GM18907 (cell line): ENCODE measurements around the gene RHBDF1.
A peak's percentile ranks its signal among the peaks of the same experiment; 100 is the strongest.
"Not testable (repeated sequence)": the region's sequence is repeated elsewhere in the genome, so short reads cannot be mapped to it uniquely, and the experiment has no call there.

Source experiments
- ATAC-seq: cut with Tn5 transposase; IDR thresholded peaks from one replicate; pipeline ENCODE4 v1.9.1; 2021; ENCODE audit warnings: mild to moderate bottlenecking, moderate library complexity; ENCODE audit not compliant: unreplicated experiment

The RHBDF1 gene

DNA sequence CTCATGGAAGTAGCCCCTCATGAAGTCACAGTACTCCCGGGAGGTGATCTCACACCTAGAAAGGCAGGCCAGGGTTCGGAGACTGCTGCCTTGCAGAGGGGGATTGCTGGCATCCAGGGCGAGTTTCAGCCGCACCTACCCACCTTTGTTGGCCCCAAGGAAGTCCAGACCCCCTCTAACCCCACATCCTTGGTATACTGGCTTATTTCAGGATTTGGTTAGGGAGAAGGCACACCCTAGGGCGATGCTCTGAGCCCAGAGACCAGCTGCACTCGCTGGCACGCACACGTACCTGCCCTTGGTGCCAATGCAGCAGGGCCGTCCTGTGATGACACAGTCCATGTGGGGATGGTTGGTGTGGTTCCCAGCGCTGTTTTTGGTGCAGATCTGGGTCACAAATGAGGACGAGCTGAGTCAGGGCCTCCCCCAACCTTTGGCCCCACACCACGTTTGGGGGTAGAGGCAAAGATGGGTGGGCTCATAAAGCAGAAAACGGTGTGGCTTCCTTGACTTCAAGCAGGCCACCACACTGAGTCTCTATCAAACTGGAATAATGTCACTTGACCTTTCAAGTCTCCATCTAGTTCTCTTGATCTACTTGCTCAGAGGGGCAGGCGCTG lies 12.9 kb downstream of the RHBDF1 start:
- no peak for ATAC-seq

GRCh38 chr16:58491-59439 lies 13.7 kb downstream of the RHBDF1 start:
- ATAC-seq, result no peak

DNA sequence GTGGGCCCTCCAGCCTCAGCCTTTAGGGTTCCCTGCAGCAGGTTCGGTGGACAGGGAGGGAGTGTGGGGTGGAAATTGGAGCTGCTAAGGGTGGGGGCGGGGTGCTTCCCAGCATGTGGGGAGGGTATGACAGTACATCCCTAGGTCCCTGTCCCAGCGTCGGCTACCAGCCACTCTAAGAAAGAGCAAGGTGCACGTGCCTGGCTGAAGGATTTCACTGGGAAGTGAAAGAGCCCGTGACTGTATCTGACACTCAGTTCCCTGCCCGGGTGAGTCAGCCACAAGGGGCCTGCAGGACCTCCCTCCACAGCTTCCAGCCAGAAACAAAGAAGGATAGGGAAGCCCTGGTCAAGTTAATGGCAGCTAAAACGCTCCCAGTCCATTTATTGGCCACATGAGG lies 14.7 kb downstream of the RHBDF1 start:
- no peak for ATAC-seq

- no peak for ATAC-seq
These were observed 16.1 kb downstream of the RHBDF1 start for GRCh38 chr16:56231-56927.

- ATAC-seq, result no peak
These were observed 16.8 kb downstream of the RHBDF1 start for GRCh38 chr16:55571-56136.

GRCh38 chr16:54237-54581 lies 18.2 kb downstream of the RHBDF1 start:
- ATAC-seq, result no peak

GRCh38 chr16:53346-54236 lies 18.8 kb downstream of the RHBDF1 start, which contains the start of the genes POLR3K and SNRNP25:
TSS of gene POLR3K (minus strand) at chr16:53608. CDS start at chr16:53586, 22 bp downstream.
TSS of gene SNRNP25 (plus strand) at chr16:53828. CDS start at chr16:54017, 189 bp downstream.
- ATAC-seq, result peak; percentile 90

- no peak for ATAC-seq
These were observed 21.5 kb downstream of the RHBDF1 start for GRCh38 chr16:50769-51591.

DNA sequence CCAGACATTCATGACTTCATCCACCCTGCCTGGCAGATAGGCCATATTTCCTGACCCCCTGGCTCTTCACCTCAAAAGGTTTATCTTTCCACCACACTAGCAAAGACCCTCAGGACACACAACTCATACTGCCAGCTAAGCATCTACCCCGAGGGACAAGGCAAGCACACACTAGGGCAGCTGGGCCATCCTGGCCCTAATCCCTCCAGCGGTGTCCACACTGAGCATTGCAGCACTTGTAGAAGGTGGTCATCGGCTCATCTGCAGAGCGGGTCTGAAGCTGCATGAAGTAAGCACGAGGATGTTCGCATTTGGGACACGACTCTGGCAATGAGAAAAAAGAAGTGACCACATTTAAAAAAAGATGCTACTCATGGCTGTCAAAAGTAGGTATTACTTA lies 25.2 kb downstream of the RHBDF1 start:
- no peak for ATAC-seq

DNA sequence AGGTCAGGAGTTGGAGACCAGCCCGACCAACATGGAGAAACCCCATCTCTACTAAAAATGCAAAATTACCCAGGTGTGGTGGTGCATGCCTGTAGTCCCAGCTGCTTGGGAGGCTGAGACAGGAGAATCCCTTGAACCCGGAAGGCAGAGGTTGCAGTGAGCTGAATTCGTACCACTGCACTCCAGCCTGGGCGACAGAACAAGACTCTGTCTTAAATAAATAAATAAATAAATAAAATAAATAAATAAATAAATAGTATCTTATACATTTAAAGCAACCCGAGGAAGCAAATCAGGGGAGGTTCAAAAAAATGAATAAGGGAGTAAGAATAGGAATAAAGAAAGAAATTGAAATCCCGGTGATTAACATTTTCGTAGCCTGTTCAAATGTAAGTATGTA lies 25.9 kb downstream of the RHBDF1 start:
- ATAC-seq, result not testable (repeated sequence)

DNA sequence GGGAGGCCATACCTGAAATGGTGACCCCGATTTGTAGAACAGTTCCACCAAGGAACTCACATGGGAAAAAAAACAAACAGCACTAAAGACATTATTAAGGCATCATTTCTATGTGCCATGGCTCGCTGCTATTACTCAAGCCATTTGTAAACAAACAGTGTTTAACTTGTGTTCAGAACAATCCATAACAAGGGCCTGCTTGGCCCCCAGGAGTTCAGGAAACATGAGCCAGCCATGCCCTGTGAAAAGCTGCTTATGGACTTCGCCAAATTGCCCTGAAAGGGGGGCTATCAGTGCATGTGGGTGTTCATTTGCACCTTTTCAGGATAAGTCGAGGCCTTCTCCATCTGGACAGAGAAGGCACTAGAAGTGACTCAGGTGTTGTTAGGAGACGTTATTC lies 27.0 kb downstream of the RHBDF1 start:
- ATAC-seq, result no peak

DNA sequence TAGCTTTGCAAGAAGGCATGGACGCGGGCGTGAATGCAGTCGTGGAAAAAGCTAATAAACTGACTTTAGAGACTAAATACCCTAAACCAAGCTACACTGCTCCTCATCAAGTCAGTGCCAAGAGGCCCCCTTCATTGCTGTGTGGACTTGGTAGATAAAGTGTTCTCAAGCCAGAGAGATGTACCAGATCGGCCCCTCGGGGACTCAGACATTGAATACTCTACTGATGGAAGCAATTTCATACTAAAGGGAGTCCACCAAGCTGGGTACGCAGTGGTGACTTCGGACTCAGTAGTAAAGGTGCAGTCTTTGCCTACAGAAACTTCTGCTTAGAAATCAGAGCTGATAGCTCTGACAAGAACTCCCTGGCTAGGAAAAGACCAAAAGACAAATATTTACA lies 27.8 kb downstream of the RHBDF1 start:
- ATAC-seq, result no peak

GRCh38 chr16:43294-43693 lies 29.1 kb downstream of the RHBDF1 start:
- ATAC-seq, result no peak

- no peak for ATAC-seq
These were observed 29.7 kb downstream of the RHBDF1 start for GRCh38 chr16:42691-43090.

DNA sequence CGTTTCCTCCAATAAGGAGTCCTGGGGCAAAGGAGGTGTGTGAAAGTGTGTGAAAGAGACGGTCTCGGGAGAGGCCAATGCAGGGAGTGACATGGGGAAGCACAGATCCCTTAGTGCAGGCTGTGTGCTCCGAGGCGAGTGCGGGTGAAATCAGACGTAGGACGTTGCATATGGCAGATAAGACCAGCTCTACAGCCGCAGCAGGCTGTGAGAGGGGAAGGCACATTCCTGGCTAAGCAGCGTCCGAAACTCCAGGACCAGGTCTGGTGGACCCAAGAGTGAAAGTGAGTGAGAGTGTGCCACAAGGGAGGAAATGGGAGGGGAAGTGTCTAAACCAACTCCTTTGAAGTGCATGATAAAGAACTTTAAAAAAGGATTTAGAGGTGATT lies 30.4 kb downstream of the RHBDF1 start:
- ATAC-seq, result no peak

DNA sequence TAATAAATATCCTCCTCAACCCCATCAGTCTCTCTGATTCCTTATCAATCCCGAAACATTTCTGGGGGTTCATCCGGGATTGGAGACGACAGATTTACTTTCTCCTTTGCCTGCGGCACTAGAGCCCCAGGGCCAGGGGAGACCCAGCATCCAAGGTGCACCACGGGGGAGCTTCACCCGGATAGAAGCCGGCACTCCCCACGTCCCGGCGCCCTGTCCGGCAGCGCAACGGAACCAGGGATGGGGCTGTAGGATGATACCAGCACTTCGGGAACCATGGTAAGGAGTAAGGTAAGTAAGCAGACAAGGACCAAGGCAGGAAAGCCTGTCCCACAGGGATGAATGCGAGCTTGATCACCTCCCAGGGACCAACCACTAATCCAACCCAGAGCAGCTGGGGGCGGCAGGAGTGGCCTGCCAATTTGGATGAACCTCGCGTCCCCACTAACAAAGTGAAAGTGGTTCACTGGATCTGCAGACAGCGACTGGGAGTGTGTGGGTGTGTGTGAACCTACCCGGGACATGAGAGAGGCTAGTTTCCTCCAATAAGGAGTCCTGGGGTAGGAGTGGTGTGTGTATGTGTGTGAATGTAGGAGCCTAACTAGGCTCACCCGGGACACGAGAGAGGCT lies 30.9 kb downstream of the RHBDF1 start:
- no peak for ATAC-seq

DNA sequence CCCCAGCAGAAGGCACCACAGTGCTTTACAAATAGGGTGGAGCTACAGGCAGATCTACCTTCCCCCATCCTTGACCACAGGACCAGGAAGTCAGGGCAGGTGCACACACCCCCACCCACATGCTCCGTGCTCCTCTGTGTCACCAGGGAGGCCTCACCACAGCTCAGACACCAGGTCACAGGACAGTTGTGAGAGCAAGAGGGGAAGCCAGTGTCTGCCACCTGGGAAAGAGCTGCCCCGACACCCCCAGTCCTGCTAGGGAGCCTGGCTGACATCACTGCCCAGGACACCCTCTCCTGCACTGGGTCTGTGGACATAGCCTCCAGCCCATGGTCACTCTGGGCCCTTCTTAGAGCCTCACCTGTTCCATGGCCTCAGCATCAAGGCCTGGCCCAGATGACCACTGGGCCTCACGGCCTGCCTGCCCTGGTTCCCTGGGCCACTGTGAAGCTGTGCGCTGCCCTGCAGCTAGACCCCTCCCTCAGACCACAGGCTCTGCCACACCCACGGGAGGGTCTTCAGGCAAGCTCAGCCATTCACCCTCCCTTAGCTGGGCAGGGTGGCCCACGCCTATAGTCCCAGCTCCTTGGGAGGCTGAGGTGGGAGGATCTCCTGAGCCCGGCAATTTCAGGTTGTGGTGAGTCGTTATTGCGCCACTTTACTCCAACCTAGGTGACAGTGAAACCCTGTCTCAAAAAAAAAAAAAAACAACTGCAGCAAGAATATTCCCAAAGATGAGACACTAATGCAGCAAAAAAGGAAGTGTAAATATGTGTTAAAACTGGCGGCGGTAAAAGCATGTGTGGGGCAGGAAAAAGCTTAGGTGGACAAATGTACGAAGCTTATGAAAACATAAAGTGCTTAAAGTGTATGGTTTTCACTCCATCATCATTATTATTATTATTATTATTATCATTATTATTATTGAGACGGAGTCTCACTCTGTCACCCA lies 33.2 kb downstream of the RHBDF1 start:
- ATAC-seq, result peak; percentile 66

GRCh38 chr16:38206-38605 lies 34.2 kb downstream of the RHBDF1 start:
- ATAC-seq, result not testable (repeated sequence)
